Left kidney (tissue), 2 donors: Measurements from ENCODE around the gene NUDT8. TPM values are rescaled to one million over a fixed set of nuclear protein-coding genes. Genes with fewer than 3 reads are reported as not detected.
"Not testable (repeated sequence)": the region's sequence is repeated elsewhere in the genome, so short reads cannot be mapped to it uniquely, and the experiment has no call there.

Source experiments
- DNase-seq: peaks from one replicate; pipeline ENCODE4 v3.0.0-alpha.2; 2013
- polyA plus RNA-seq: library from polyadenylated mRNA; unstranded; fragments of 120-200 nt; gene quantifications from one replicate; pipeline ENCODE4 v1.2.1, GENCODE V29; 2013; ENCODE audit not compliant: insufficient read length

The NUDT8 gene
- polyA plus RNA-seq, 1 donor, result 3.8 TPM

DNA sequence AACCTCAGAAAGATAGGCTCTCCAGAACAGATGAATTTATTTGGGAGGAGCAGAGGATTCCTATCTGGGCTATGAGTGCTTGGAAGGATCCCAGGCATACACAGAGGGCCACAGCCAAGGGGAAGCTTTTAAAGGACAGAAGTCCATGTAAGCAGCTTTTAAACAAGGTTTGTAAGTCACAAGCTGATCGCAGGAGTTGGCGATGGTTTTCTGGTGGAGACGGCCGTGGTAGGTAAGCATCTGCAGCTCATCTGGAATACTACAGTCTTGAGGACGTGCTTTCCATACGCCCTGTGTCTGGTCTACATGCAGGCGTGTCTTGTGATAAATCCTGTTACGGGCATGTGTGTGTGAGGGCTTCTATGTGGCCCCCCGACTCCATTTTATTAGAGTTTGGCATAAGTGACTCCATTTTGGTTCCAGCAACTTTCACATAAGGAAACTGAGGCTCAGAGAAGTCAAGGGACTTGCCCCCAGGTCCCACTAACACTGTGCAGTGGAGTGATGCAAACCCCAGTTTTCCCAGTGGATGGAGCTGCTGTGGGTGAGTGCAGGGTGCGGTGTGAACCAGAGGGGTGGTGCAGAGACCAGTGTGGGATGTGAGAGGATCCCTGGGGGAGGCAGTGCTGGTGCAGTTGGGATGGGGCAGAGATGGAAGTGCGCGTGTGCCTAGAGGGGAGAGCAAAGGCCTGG is 32.6 kb upstream of the NUDT8 start:
- DNase-seq, result no peak

DNA sequence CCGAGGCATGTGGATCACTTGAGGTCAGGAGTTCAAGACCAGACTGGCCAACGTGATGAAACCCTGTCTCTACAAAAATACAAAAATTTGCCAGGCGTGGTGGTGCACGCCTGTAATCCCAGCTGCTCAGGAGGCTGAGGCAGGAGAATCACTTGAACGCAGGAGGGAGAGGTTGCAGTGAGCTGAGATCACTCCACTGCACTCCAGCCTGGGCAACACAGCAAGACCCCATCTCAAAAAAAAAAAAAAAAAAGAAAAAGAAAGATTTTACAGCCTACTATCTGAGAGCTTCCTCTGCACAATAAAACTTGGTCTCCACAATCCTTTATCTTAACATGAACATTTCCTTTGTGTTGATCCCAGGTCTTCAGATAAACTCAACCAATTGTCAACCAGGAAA is 31.0 kb upstream of the NUDT8 start:
- not testable (repeated sequence) for DNase-seq

DNA sequence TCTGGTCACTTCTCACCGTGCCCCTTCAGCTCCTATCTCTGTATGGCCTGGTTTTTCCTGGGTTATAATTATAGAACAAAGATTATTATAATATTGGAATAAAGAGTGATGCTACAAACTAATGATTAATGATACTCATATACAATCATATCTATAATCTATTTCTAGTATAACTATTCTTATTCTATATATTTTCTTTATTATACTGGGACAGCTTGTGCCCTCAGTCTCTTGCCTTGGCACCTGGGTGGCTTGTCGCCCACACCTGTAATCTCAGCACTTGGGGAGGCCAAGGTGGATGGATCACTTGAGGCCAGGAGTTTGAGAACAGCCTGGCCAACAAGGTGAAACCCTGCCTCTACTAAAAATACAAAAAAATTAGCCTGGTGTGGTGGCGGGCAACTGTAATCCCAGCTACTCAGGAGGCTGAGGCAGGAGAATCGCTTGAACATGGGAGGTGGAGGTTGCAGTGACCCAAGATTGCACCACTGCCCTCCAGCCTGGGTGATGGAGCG is 30.0 kb upstream of the NUDT8 start:
- not testable (repeated sequence) for DNase-seq

DNA sequence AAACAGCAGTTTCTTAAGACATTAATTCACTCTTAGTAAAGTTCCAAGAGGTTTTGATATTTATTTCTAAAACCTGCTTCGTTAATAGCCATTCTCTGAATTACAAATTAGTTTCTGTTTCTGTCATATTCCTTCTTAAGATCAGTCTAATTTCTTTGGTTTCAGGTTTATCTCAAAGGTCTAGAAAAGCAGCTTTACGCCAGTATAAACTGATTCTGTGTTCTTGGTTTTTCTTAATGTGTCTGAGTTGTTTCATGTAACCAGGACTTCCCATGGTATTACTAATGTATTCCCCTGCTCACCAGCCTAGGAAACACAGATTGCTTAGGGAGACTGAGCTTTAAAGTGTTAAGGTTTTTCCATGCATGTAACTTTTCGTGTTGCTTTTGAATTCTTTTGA is 27.6 kb upstream of the NUDT8 start:
- DNase-seq, result no peak

DNA sequence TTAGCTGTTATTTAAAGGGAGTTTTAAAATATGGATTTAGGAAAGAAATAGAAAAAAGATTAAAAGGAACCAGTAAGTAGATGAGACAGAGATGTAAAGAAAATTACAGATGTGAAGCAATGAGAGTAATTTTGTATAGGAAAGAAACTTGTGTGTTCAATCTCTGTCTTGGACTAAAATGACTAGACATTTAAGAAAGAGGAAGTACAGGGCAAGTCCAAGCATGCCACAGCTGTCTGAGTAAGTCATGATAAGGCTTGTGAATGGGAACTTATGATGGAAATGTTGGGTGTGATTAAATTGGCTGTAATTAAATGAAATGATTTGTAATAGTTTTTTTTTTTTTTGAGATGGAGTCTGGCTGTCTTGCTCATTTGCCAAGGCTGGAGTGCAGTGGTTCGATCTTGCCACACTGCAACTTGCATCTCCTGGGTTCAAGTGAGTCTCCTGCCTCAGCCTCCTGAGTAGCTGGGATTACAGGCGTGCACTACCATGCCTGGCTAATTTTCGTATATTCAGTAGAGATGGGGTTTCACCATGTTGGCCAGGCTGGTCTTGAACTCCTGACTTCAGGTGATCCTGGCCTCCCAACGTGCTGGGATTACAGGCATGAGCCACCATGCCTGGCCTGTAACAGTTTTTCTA is 26.7 kb upstream of the NUDT8 start:
- DNase-seq, result no peak

DNA sequence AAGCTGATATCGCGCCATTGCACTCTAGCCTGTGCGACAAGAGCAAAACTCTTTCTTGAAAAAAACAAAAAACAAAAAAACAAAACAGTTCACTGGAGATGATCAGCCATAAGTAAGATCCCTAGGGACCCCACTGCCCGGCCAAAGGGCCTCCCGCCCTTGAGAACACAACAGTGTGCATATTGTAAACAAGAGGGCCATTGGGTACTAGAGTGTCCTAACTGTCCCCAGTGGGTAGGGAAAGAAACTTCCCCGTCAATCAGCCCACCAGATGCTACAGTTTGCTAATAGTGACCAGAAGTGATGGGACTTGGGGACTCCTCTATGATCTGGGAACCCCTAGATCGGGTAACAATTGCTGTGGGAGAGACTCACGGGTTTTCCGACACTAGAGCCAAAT is 24.5 kb upstream of the NUDT8 start:
- DNase-seq, result no peak

DNA sequence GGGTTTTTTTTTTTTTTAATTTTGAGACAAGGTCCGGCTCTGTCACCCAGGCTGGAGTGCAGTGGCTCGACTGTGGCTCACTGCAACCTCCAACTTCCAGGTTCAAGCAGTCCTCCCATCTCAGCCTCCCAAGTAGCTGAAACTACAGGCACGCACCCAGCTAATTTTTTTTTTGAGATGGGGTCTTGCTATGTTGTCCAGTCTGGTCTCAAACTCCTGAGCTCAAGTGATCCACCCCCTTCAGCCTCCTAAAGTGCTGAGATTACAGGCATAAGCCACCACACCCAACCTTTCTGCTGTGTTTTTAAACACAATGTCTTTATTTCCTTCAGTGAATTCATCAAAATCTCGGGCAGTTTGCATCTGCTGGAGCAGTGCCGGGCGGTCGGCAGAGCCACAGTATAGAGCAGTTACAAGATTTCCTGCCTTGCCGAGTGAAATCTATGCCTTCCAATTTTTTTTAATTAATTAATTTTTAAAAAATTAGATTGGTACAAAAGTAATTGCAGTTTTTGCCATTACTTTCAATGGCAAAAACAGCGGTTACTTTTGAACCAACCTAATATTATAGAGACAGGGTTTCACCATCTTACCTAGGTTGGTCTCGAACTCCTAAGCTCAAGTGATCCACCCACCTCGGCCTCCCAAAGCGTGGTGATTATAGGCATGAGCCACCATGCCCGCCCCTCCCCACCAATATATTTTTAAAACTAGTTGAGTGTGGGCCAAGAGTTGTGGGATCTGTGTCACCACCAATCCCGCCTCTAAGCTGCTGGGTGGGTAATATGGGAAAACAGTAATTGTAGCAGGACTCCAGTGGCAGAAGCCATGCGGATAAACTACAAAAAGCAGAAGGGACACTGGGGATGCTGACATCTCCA is 23.5 kb upstream of the NUDT8 start:
- no peak for DNase-seq

DNA sequence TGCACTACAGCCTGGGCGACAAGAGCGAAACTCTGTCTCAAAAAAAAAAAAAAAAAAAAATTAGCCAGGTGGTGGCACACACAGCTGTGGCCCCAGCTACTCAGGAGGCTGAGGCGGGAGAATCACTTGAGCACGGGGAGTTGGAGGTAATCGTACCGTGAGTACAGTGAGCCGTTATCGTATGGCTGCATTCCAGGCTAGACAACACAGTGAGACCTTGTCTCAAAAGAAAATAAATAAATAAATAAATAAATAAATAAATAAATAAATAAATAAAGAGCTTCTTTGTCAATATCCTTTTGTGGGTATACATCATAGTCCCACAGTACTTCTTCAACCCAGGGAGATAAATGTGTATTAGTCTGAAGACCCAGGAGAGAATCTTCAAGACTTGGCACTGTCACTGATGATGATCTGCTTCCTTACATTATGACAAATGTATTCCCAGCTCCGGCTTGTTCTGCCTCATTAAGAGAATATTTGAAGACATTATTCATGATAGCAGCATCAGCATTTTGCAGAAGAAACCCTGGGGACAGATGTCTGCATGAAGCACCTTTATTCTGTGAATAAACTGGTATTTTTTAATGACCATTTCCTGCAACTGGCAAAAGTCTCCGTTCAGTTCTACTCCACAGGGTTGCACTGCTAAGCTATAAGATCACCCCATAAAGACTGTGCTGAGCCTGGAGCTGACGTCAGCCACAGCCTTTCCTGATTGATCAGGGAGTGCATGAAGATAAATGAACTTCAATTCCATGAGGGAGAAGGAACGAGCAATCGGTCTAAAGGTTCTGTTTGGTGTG is 22.4 kb upstream of the NUDT8 start:
- no peak for DNase-seq

DNA sequence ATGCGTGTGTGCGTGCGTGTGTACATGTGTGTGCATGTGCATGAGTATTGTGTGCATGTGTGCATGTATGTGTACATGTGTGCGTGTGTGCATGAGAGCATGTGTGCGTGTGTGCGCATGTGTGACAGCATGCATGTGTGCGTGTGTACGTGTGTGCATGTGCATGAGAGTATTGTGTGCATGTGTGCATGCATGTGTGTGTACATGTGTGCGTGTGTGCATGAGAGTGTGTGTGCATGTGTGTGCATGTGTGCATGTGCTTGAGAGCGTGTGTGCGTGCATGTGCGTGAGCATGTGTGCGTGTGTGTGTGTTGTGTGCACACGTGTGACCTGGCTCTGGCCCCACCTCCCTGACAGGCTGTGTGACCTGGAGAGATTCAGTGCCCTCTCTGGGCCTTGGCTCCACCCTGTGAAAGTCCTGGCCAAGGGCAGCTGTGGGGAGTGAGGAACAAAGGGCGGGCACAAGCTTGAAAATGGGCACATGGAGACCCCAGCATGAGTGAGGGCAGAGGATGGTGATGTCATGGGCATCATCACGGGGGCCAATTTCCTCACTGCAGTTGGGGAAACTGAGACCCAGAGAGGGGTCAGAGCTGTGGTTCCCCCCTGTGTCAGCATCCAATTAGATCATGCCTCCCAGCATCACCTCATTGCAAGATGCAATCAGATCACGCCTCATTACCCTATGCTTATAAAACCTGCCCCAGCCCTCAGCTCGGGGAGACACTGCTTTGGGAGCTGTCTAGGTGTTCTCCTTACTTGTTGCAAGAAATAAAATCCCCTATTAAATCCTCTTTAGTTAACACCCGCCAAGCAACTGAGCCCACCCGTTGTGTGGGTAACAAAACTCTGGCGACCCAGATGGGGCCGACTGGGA is 20.1 kb upstream of the NUDT8 start:
- no peak for DNase-seq

DNA sequence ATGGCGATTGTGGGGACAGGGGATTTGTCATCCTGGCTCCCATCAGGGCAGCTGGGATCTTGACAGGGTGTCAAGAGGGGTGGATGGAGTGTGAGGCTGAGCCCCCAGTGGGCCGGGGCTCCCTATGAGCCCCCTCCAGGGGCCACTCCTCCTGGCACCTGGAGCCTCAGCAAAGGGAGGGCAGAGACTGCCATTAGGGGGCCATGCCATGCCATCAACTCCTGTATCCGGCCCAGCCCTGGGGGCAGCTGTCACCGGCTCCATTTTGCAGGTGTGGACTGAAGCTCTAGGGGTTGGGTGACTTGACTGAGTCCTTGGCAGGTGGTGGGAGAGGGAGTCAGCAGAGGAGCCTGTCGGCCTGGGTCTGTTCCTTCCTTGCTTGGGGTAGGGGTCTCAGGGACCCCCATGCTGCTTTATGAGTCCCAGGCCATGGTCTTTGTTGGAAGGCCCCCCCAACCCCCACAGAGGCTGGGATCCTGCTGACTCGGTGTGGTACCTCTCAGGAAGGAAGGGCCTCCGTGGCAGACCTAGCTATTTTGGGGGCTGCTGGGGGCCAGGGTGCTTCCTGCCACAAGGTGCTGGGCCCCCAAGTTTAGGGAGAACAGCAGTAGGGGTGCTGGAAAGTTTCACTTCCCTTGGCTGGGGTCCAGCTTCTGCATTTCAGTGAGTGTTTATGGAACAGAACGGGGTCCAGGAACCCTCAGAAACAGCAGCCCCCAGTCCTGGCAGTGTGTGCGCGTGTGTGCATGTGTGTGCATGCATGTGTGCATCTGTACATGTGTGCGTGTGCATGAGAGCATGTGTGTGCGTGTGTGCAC is 19.3 kb upstream of the NUDT8 start:
- DNase-seq, result no peak

DNA sequence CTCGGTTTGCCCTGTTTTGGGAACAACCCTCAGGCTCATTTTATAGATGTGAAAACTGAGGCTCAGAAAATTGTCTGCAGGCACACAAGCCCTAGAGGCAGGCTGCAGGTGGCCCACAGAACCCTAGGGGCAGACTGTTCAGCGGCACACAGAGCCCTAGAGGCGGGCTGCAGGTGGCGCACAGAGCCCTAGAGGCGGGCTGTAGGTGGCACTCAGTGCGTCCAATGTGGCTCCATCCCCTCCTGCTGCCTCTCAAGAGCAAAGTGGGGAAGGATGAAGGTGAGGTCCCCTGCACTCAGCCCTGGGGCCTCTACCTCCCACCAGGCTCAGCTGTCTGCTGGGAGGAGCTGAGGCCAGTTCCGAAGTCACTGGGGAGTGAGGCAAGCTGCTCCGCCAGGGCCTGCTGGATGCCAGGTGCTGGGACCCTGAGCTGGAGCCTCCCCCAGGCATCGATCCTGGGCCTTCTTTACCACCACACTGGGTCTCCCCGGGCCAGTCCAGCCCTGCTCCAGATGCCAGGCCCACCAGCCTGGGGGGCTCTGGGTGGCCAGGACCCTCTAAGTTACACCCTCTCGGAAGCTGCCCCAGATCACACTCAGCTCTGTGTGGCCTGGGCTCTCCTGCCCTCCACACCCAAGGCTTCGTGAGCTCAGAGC is 18.5 kb upstream of the NUDT8 start:
- DNase-seq, result no peak

DNA sequence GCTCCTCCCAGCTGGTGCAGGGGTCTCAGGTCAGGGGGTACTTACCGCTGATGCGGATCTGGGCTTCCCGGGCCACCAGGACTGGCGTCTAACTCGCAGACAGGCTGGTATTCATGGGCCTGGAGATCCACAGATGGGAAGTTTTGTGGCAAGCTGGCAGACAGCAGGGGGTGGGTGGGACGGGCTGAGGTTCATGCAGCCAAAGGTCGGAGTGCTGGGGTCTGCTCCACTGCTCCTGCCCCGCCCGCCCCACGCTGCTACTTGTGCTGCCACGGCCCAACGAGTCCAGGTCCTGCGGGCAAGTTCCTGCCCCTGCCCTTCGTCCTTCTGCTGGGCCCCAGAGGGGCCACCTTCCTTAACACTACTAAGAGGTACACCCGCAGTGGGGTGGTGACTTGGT is 17.7 kb upstream of the NUDT8 start:
- DNase-seq, result no peak

DNA sequence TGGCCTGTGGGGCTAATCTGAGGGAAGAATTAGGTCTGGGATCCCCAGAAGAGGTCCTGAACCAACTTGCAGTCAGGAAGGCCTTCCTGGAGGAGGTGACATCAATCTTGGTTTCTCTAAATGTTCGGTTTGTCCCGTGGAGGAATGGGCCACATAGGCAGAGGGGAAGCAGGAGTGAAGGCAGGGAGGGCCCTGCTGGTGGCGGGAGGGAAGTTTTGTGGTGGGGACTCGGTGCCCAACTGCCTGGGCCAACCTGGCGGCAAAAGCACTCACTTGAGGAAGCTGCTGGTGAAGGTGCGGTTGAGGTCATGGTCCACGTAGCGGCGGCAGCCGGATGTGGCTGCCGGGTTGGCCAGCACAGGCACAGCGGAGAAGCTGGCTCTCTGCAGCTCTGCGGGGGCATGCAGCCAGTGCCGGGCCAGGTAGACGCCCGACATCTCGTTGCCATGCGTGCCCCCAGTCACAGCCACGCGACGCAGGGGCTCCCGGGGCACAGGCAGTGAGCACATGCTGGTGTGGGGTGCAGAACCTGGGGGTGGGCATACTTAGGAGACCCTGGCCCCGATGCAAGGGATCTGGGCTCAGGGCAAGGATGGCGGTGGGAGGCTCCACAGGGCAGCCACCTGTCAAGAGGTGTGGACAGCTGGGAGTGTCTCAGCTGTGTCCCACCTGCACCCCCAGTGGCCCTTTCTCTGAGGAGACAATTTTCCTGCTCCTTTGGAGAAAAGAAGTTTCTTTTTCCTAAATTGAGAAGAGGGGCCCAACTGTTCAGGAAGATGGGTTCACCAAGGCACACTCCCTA is 17.0 kb upstream of the NUDT8 start:
- DNase-seq, result no peak

DNA sequence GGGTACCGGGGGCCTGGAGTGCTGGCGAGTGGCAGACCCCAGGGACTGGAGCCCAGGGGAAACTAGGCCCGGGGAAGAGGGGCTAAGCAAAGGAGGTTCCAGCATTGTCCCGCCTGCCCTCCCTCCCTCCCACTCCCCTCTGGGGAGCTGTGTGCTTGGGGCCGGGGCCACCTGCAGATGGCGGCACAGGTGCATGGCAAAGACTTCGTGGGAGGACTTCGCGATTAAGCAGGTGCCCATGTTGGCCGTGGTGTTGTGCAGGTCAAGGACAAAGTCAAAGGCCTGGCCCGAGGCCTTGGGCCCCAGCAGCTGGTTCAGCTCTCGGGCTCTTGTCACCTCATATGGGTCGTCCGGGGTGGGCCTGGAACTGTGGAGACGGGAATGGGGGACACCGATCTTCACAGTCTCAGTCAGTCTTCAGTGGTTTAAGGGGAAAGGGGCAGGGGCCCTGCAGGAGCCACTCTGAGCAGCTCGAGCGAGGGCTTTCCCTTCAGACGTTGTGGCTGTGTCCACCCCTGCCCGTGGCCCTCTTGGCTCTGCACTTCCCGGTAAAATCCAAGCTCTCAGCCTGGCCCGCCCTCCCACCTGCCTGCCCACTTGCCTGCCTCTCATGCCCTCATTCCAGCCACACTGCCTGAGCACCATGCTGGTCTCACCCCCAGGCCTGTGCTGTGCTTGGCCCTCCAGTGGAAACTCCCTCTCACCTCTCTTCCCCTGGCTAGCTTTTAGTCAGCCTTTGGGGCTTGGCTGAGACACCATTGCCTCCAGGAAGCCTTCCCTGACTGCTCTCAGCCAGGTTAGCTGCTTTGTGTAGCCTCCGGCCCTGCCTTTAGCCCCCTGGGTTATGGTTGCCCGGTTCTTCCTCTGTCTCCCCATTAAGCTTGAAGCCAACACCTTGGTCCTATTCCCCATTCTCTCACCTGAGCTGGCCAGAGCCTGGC is 16.1 kb upstream of the NUDT8 start:
- DNase-seq, result no peak

DNA sequence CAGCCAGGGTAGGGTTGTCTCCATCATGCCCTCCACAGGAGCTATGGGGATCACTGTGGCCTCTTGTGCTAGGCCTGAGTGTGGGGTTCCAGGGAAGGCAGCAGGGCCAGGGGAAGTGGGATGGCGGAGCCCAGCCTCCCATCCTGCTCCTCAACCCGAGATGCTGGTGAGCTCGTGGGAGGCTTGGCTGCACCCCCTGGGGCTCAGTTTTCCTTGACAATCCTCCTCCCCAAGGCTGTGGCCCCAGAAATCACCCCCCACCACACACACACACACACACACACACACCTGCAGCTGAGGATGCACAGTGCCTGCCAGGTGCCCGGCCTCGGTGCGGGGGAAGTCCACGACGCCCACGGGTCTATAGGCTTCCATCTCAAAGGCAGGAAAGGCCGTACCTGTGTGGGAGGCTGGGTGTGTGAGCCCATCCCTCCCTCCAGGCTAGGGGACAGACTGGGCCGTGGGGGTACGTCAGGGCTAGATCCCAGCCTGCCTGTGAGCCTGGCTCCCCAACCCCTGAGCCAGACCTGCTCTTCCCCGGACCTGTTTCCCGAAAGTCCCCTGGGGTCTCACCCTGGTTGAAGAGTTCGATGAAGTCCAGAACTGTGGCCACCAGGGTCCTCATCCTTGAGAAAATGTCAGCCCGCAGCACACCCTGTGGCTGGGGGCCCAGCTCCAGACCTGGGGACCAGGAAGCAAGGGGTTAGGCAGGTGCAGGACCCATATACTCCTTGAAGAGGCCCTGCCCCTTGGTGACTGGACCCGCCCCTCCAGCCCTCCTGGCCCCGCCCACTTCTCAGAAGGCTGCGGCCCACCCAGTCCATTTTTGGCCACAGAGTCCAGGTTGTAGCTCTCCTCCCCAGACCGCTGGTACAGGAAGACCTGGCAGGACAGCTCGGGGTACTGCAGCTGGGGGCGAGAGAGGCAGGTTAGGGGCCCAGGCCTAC is 15.0 kb upstream of the NUDT8 start:
- no peak for DNase-seq

DNA sequence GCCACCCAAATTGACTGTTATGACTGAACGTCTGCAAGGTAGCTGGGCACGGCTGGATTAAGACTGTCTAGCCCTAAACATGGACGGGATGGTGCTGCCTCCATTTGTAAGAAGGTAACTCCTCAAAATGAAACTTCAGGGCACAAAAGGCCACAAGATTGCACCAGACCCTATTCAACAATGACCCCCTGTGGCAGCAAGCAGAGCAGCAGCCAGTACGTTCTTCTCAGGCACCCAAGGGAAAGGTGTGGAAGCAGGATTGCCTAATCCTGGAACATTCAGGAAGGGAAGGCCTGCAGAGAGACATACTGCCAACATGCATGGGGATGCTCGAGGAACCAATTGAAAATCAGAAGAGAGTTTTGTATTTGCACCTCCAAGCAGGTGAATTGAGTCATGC is 14.3 kb upstream of the NUDT8 start:
- DNase-seq, result no peak
